DOHH2 (cell line): ENCODE measurements around the gene CAMTA1.

Experiments used
- CTCF ChIP-seq: fragments of 200-600 bp; sonication (generic); IDR thresholded peaks from one replicate; pipeline ENCODE4 v1.5.1; 2014; ENCODE audit warnings: antibody characterized with exemption, mild to moderate bottlenecking, low read depth, low read length; ENCODE audit not compliant: poor library complexity, severe bottlenecking
- EZH2phosphoT487 ChIP-seq: fragments of 200-600 bp; sonication (generic); IDR thresholded peaks from 2 replicates; pipeline ENCODE4 v1.6.1; 2017; ENCODE audit warnings: borderline replicate concordance, mild to moderate bottlenecking, antibody characterized with exemption, low read length, moderate library complexity, mixed read lengths

GRCh38 chr1:7616953-7617352 lies 831.7 kb downstream of the CAMTA1 start:
- TF ChIP-seq CTCF: no peak
- TF ChIP-seq EZH2phosphoT487: no peak
